Neural crest cell (in vitro differentiated cells): ENCODE results near the gene ABCC6. TPM values are rescaled to one million over a fixed set of nuclear protein-coding genes. Genes with fewer than 3 reads are reported as not detected.
"Not testable (repeated sequence)": the region's sequence is repeated elsewhere in the genome, so short reads cannot be mapped to it uniquely, and the experiment has no call there.

ENCODE experiments used
- DNase-seq: peaks from one replicate; pipeline ENCODE4 v3.0.0; 2021; ENCODE audit warnings: low read depth, mixed read lengths, low spot score
- H3K27ac Mint-ChIP-seq: one replicate; pipeline ENCODE4 v1.8.0; 2021; ENCODE audit warnings: mild to moderate bottlenecking, mixed read lengths; ENCODE audit not compliant: unreplicated experiment
- H3K27me3 Mint-ChIP-seq: 2 replicates; pipeline ENCODE4 v1.8.0; 2021; ENCODE audit warnings: low read depth, mild to moderate bottlenecking, mixed read lengths
- H3K36me3 Mint-ChIP-seq: 2 replicates; pipeline ENCODE4 v1.8.0; 2021; ENCODE audit warnings: low read depth, mild to moderate bottlenecking, mixed read lengths
- H3K4me1 Mint-ChIP-seq: 2 replicates; pipeline ENCODE4 v1.8.0; 2021; ENCODE audit warnings: mixed read lengths
- H3K4me3 Mint-ChIP-seq: one replicate; pipeline ENCODE4 v1.8.0; 2021; ENCODE audit warnings: mild to moderate bottlenecking, mixed read lengths
- H3K9me3 Mint-ChIP-seq: 2 replicates; pipeline ENCODE4 v1.8.0; 2021; ENCODE audit warnings: mixed read lengths
- CTCF ChIP-seq: fragments of 200-600 bp; sonication (generic); conservative IDR thresholded peaks from 2 replicates; pipeline ENCODE4 v1.5.0; 2021; ENCODE audit warnings: antibody characterized with exemption, mild to moderate bottlenecking
- total RNA-seq: library from RNA; stranded (reverse); gene quantifications from 2 replicates; pipeline ENCODE4 v1.2.1, GENCODE V29; 2021

The ABCC6 gene
- total RNA-seq, 1 donor from 2014 or later = 2.2 TPM

- DNase-seq = no peak
- Mint-ChIP-seq H3K36me3 (peaks cover 10% of the 10 kb centered on the region), H3K27me3 (peaks cover 3% of the 10 kb centered on the region), H3K27ac (no peak overlapping the region), H3K4me3 (no peak overlapping the region), H3K9me3 (peaks cover 17% of the 10 kb centered on the region), H3K4me1 (no peaks in the 10 kb centered on the region)
- no peak for TF ChIP-seq CTCF
Observed at GRCh38 chr16:16158082-16158658, 65.1 kb downstream of the ABCC6 start.

- Mint-ChIP-seq H3K4me3 (no peak overlapping the region), H3K4me1 (no peaks in the 10 kb centered on the region), H3K27ac (no peak overlapping the region), H3K36me3 (peaks cover 10% of the 10 kb centered on the region), H3K9me3 (peaks cover 17% of the 10 kb centered on the region), H3K27me3 (peaks cover 3% of the 10 kb centered on the region)
- no peak for DNase-seq
- no peak for TF ChIP-seq CTCF
Observed at GRCh38 chr16:16157166-16157565, 66.1 kb downstream of the ABCC6 start.

- Mint-ChIP-seq H3K9me3 (peaks cover 17% of the 10 kb centered on the region), H3K36me3 (peaks cover 10% of the 10 kb centered on the region), H3K4me1 (no peaks in the 10 kb centered on the region), H3K4me3 (no peak overlapping the region), H3K27me3 (peaks cover 3% of the 10 kb centered on the region), H3K27ac (peak overlapping the region; percentile 1)
- TF ChIP-seq CTCF = no peak
- no peak for DNase-seq
Observed at GRCh38 chr16:16155234-16155633, 68.1 kb downstream of the ABCC6 start.

GRCh38 chr16:16154281-16154951, 68.9 kb downstream of the ABCC6 start:
- Mint-ChIP-seq H3K4me1 (no peaks in the 10 kb centered on the region), H3K36me3 (peaks cover 7% of the 10 kb centered on the region), H3K27ac (no peak overlapping the region), H3K9me3 (peaks cover 14% of the 10 kb centered on the region), H3K27me3 (peaks cover 3% of the 10 kb centered on the region), H3K4me3 (no peak overlapping the region)
- DNase-seq = no peak
- TF ChIP-seq CTCF = no peak

GRCh38 chr16:16153000-16153399, 70.3 kb downstream of the ABCC6 start:
- H3K9me3 Mint-ChIP-seq, H3K36me3 Mint-ChIP-seq, H3K4me3 Mint-ChIP-seq, H3K27ac Mint-ChIP-seq, H3K4me1 Mint-ChIP-seq, DNase-seq, H3K27me3 Mint-ChIP-seq: not testable (repeated sequence)

- no peak for TF ChIP-seq CTCF
- peaks cover 3% of the 10 kb centered on the region for H3K36me3 Mint-ChIP-seq
- DNase-seq = no peak
- H3K4me3 Mint-ChIP-seq = no peak overlapping the region
- H3K4me1 Mint-ChIP-seq = no peaks in the 10 kb centered on the region
- H3K9me3 Mint-ChIP-seq = peaks cover 3% of the 10 kb centered on the region
- H3K27ac Mint-ChIP-seq = peak overlapping the region; percentile 5
- peaks cover 3% of the 10 kb centered on the region for H3K27me3 Mint-ChIP-seq
Observed at GRCh38 chr16:16151315-16151714, 72.0 kb downstream of the ABCC6 start.
